HCT116 (cell line): ENCODE data around the gene DRG1.

ENCODE experiments used
- JUND ChIP-seq: IDR thresholded peaks from 2 replicates; pipeline ENCODE4 v1.6.1; 2012
- POLR2A ChIP-seq: IDR thresholded peaks from 2 replicates; pipeline ENCODE4 v1.7.0; 2011; ENCODE audit warnings: borderline replicate concordance; ENCODE audit not compliant: insufficient read depth, insufficient read length; ENCODE audit errors: extremely low read depth
- POLR2AphosphoS5 ChIP-seq: IDR thresholded peaks from 2 replicates; pipeline ENCODE4 v1.6.1; 2011; ENCODE audit warnings: mild to moderate bottlenecking, low read depth, low read length, moderate library complexity
- RAD21 ChIP-seq: IDR thresholded peaks from 2 replicates; pipeline ENCODE4 v1.6.1; 2012; ENCODE audit warnings: low read depth, mild to moderate bottlenecking
- SIN3A ChIP-seq: IDR thresholded peaks from 2 replicates; pipeline ENCODE4 v1.6.1; 2012; ENCODE audit warnings: low read depth

GRCh38 chr22:31477329-31477728 lies 77.9 kb downstream of the DRG1 start:
- TF ChIP-seq SIN3A (no peak), POLR2AphosphoS5 (no peak), POLR2A (no peak), JUND (no peak), RAD21 (no peak)
